HCT116 (cell line): ENCODE results near the gene FLNB. TPM values are rescaled to one million over a fixed set of nuclear protein-coding genes. Genes with fewer than 3 reads are reported as not detected.

ENCODE experiments used
- ATAC-seq: fragments of 200-7000 bp; cut with Tn5 transposase; 2 replicates; pipeline ENCODE4 v1.9.1; 2020; ENCODE audit warnings: mild to moderate bottlenecking, moderate library complexity
- BruUV-seq: library from RNA; stranded (reverse); fragments of 400-500 nt; replicated peaks from 2 replicates; lab custom pipeline; 2021; lab: Mats Ljungman, UMichigan
- CTCF ChIA-PET: fragments of 300-600 bp; sonication (Branson Sonifier 250); formaldehyde crosslinking; loops from one replicate; lab custom pipeline; 2021; ENCODE audit warnings: antibody characterized with exemption; lab: Charles Lee
- POLR2A ChIA-PET: fragments of 300-600, 350-600 bp; sonication (Branson Sonifier 250); formaldehyde crosslinking; loops from one replicate; lab custom pipeline; 2021; ENCODE audit warnings: antibody characterized with exemption; lab: Charles Lee
- RAD21 ChIA-PET, 2 experiments: fragments of 300-600 bp; sonication (Branson Sonifier 250); formaldehyde crosslinking; loops; one replicate each; lab custom pipeline; 2023; ENCODE audit warnings: low total read pairs in 2 of 2; ENCODE audit not compliant: uncharacterized antibody in 2 of 2, unreplicated experiment in 2 of 2, low non-redundant PET in 1 of 2; lab: Charles Lee
- DNase-seq: peaks from one replicate; pipeline ENCODE4 v3.0.0-alpha.2; 2010; ENCODE audit warnings: low read depth, low spot score
- H2AFZ ChIP-seq: fragments of 200-600 bp; shearing (Covaris generic), sonication (generic); 2 replicates; pipeline ENCODE4 v1.6.1; 2017; ENCODE audit warnings: low read depth, mixed run types, mixed read lengths, antibody characterized with exemption, low read length; ENCODE audit not compliant: poor library complexity, severe bottlenecking
- H3K27ac ChIP-seq: 2 replicates; pipeline ENCODE4 v1.5.1; 2012; ENCODE audit warnings: low read depth, low read length
- H3K27me3 ChIP-seq: fragments of 200-600 bp; sonication (generic); 2 replicates; pipeline ENCODE4 v1.6.1; 2016; ENCODE audit warnings: mixed run types, low read length, mixed read lengths; ENCODE audit not compliant: insufficient read depth
- H3K36me3 ChIP-seq, 2 experiments: fragments of 200-500 bp in 1 of 2; fragments of 200-600 bp in 1 of 2; sonication (Bioruptor generic) in 1 of 2; sonication (generic) in 1 of 2; 2 replicates each; pipeline versions ENCODE4 v1.5.1 to v1.6.1; 2014 to 2016; ENCODE audit warnings: low read length in 2 of 2, inconsistent platforms in 1 of 2, mixed read lengths in 1 of 2, mixed run types in 1 of 2; ENCODE audit not compliant: insufficient read depth in 2 of 2, control insufficient read depth in 1 of 2
- H3K4me1 ChIP-seq, 2 experiments: fragments of 200-600 bp in 1 of 2; sonication (generic) in 1 of 2; 2 replicates each; pipeline versions ENCODE4 v1.5.1 to v1.6.1; 2012 to 2017; ENCODE audit warnings: low read length in 2 of 2, inconsistent platforms in 1 of 2, mild to moderate bottlenecking in 1 of 2, mixed read lengths in 1 of 2, mixed run types in 1 of 2, moderate library complexity in 1 of 2; ENCODE audit not compliant: insufficient read depth in 2 of 2, control insufficient read depth in 1 of 2
- H3K4me2 ChIP-seq: fragments of 200-600 bp; sonication (generic); 2 replicates; pipeline ENCODE4 v1.6.1; 2017; ENCODE audit warnings: mixed run types, low read length, mixed read lengths
- H3K4me3 ChIP-seq, 2 experiments: fragments of 200-600 bp in 1 of 2; sonication (generic) in 1 of 2; replicated peaks in 1 of 2; 2 replicates each; pipeline ENCODE4 v1.5.1; 2011 to 2016; ENCODE audit warnings: low read length in 2 of 2, control low read depth in 1 of 2, low read depth in 1 of 2, mild to moderate bottlenecking in 1 of 2, mixed read lengths in 1 of 2, mixed run types in 1 of 2
- H3K79me2 ChIP-seq: fragments of 200-600 bp; sonication (generic); 2 replicates; pipeline ENCODE4 v1.6.1; 2017; ENCODE audit warnings: mild to moderate bottlenecking, mixed run types, low read length, moderate library complexity, mixed read lengths; ENCODE audit not compliant: insufficient read depth
- H3K9ac ChIP-seq: fragments of 200-600 bp; sonication (generic); 2 replicates; pipeline ENCODE4 v1.6.1; 2016; ENCODE audit warnings: low read length, mixed read lengths
- H3K9me2 ChIP-seq: fragments of 200-600 bp; sonication (generic), shearing (Covaris generic); 2 replicates; pipeline ENCODE4 v1.6.1; 2017; ENCODE audit warnings: mixed run types, mild to moderate bottlenecking, moderate library complexity; ENCODE audit not compliant: insufficient read depth
- H3K9me3 ChIP-seq, 2 experiments: fragments of 200-500 bp in 1 of 2; fragments of 200-600 bp in 1 of 2; sonication (Bioruptor generic) in 1 of 2; sonication (generic) in 1 of 2; 2 replicates each; pipeline ENCODE4 v1.6.1; 2014 to 2017; ENCODE audit warnings: low read length in 2 of 2, mixed read lengths in 2 of 2, inconsistent platforms in 1 of 2, low read depth in 1 of 2, mild to moderate bottlenecking in 1 of 2, mixed run types in 1 of 2, moderate library complexity in 1 of 2; ENCODE audit not compliant: control insufficient read depth in 1 of 2, insufficient read depth in 1 of 2
- H4K20me1 ChIP-seq: fragments of 200-600 bp; sonication (generic), shearing (Covaris generic); 2 replicates; pipeline ENCODE4 v1.6.1; 2017; ENCODE audit warnings: mixed run types, mild to moderate bottlenecking, moderate library complexity; ENCODE audit not compliant: insufficient read depth
- ATF3 ChIP-seq: IDR thresholded peaks from 2 replicates; pipeline ENCODE4 v1.6.1; 2012
- CBX3 ChIP-seq: IDR thresholded peaks from 2 replicates; pipeline ENCODE4 v1.6.1; 2012; ENCODE audit warnings: low read depth
- CEBPB ChIP-seq: IDR thresholded peaks from 2 replicates; pipeline ENCODE4 v1.6.1; 2012; ENCODE audit warnings: low read depth
- CTCF ChIP-seq, 3 experiments: fragments of 200-600 bp in 1 of 3; sonication (generic) in 1 of 3; IDR thresholded peaks in 2 of 3; conservative IDR thresholded peaks in 1 of 3; 2 replicates each; pipeline ENCODE4 v1.5.1; 2012 to 2017; ENCODE audit warnings: low read depth in 2 of 3, low read length in 2 of 3, antibody characterized with exemption in 1 of 3, borderline replicate concordance in 1 of 3, control low read depth in 1 of 3, mild to moderate bottlenecking in 1 of 3, mixed read lengths in 1 of 3, mixed run types in 1 of 3, moderate library complexity in 1 of 3; ENCODE audit not compliant: insufficient read depth in 1 of 3
- ELF1 ChIP-seq: IDR thresholded peaks from 2 replicates; pipeline ENCODE4 v1.6.1; 2012; ENCODE audit warnings: low read depth, borderline replicate concordance
- EZH2 ChIP-seq: fragments of 200-600 bp; sonication (generic); IDR thresholded peaks from 2 replicates; pipeline ENCODE4 v1.6.1; 2017; ENCODE audit warnings: antibody characterized with exemption, mixed run types
- FOSL1 ChIP-seq: IDR thresholded peaks from 2 replicates; pipeline ENCODE4 v1.6.1; 2012; ENCODE audit warnings: low read depth
- MAX ChIP-seq: IDR thresholded peaks from 2 replicates; pipeline ENCODE4 v1.6.1; 2012
- POLR2AphosphoS5 ChIP-seq: IDR thresholded peaks from 2 replicates; pipeline ENCODE4 v1.6.1; 2011; ENCODE audit warnings: mild to moderate bottlenecking, low read depth, low read length, moderate library complexity
- RAD21 ChIP-seq: IDR thresholded peaks from 2 replicates; pipeline ENCODE4 v1.6.1; 2012; ENCODE audit warnings: low read depth, mild to moderate bottlenecking
- SIN3A ChIP-seq: IDR thresholded peaks from 2 replicates; pipeline ENCODE4 v1.6.1; 2012; ENCODE audit warnings: low read depth
- TCF7L2 ChIP-seq: IDR thresholded peaks from 2 replicates; pipeline ENCODE4 v1.7.0; 2011; ENCODE audit warnings: borderline replicate concordance, inconsistent platforms; ENCODE audit not compliant: insufficient read depth, insufficient read length; ENCODE audit errors: extremely low read depth
- ZBTB33 ChIP-seq: IDR thresholded peaks from 2 replicates; pipeline ENCODE4 v1.6.1; 2011; ENCODE audit warnings: mild to moderate bottlenecking, low read length, moderate library complexity; ENCODE audit not compliant: insufficient replicate concordance; ENCODE audit errors: extremely low read depth
- intact Hi-C: fragments of 100-400 bp; cut with micrococcal nuclease; formaldehyde crosslinking; loops from 2 replicates; pipeline ENCODE4 v1.10.0; 2022
- total RNA-seq: library from RNA; stranded (reverse); gene quantifications from one replicate; pipeline ENCODE4 v1.2.1, GENCODE V29; 2021; ENCODE audit not compliant: unreplicated experiment

The FLNB gene
- total RNA-seq, 1 experiment from 2014 or later, result 116 TPM

GRCh38 chr3:58203541-58203940 is 195.3 kb downstream of the FLNB start (continued):
- TF ChIP-seq CTCF (IDR thresholded peaks at IDR 0.05 in 2 of 3, conservative IDR thresholded peaks at IDR 0.05 in 1 of 3; ENCODE audit: borderline replicate concordance in 1 of 3, insufficient read depth in 1 of 3, low read depth in 2 of 3, low read length in 2 of 3) (no peak), CBX3 (no peak)

GRCh38 chr3:58204720-58205119 is 196.5 kb downstream of the FLNB start:
- Histone ChIP-seq H4K20me1 (no peaks in the 10 kb centered on the region), H2AFZ (no peak overlapping the region), H3K4me3 (no peak overlapping the region), H3K27me3 (no peaks in the 10 kb centered on the region), H3K27ac (no peak overlapping the region), H3K4me1 (peaks cover 0 to 13% of the 10 kb centered on the region in 2 experiments; a peak in 2 of 4 replicates), H3K9ac (no peak overlapping the region), H3K9me3 (no peaks in the 10 kb centered on the region), H3K36me3 (no peaks in the 10 kb centered on the region), H3K79me2 (no peaks in the 10 kb centered on the region), H3K9me2 (no peaks in the 10 kb centered on the region), H3K4me2 (no peak overlapping the region)
- TF ChIP-seq SIN3A (no peak), RAD21 (no peak), POLR2AphosphoS5 (no peak), ATF3 (no peak), ELF1 (no peak), MAX (no peak), CBX3 (no peak), EZH2 (no peak), FOSL1 (no peak), CEBPB (no peak), TCF7L2 (no peak), CTCF (IDR thresholded peaks at IDR 0.05 in 2 of 3, conservative IDR thresholded peaks at IDR 0.05 in 1 of 3; ENCODE audit: borderline replicate concordance in 1 of 3, insufficient read depth in 1 of 3, low read depth in 2 of 3, low read length in 2 of 3) (no peak), ZBTB33 (no peak)
- ChIA-PET POLR2A (no interaction called here), CTCF (no interaction called here), RAD21 (no interaction called here)
- ATAC-seq (no peak), DNase-seq (no peak)
- intact Hi-C loops, result no loop called here
- BruUV-seq, result no TSS peak
